Activated naive CD4-positive, alpha-beta T cell treated with anti-CD3 and anti-CD28 coated beads, Interleukin-2, amount 50 U/mL, for 16 hours (primary cell): ENCODE data around the gene KLHDC7B.

Experiments used
- DNase-seq: peaks from one replicate; pipeline ENCODE4 v3.0.0-alpha.2; 2020

The KLHDC7B gene

DNA sequence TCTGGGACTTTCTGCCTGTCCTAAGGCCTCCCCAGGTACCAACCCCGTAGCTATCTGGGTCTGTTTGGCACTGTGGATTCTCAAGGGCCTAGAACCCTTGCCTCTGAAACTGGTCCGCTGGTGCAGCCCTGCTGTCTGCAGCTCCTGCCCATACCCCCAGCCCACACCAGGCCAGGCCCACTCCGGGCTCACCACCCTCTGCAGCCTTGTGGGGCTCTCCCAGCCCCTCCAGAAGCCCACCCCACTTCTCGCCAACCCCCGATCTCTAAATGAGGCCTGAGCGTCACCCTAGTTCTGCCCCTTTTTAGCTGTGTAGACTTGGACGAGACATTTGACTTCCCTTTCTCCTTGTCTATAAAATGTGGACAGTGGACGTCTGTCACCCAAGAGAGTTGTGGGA lies 4.7 kb downstream of the KLHDC7B start:
- no peak for DNase-seq

- DNase-seq: no peak
These were observed 5.6 kb downstream of the KLHDC7B start for GRCh38 chr22:50551160-50551752.

GRCh38 chr22:50553310-50553709 lies 7.6 kb downstream of the KLHDC7B start:
- no peak for DNase-seq

DNA sequence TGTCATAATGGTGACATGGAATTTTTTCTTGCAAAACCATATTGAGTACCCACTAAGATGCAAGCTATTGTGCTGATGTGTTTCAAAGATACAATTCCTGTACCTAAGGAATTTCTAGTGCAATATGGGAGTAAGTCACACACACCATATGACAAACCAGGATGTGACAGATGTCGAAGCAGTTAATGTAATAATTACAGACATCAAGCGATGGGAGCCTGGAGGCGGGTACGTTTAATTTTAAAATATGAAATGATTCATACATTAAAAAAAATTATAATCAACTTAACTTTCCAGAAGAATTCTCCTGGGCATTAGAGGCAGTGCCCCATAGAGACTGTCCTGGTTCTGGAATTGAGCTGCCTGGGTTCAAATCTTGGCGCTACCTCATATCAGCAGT lies 11.0 kb downstream of the KLHDC7B start:
- no peak for DNase-seq

DNA sequence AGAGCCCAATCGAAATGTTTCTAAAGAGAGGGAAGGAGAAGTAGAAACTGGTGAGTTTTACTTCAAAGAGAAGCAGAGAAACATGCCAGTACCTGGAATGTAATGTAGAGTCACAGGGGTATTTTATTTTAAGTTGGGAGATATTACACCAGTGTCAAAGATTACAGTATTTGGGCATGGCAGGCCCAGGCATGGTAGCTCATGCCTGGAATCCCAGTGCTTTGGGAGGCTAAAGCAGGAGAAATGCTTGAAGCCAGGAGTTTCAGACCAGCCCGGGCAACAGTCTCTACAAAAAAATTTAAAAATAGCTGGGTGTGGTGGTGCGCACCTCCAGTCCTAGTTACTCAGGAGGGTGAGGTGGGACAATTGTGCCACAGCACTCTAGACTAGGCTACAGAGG lies 14.3 kb downstream of the KLHDC7B start:
- DNase-seq: no peak

GRCh38 chr22:50561401-50562358 lies 16.0 kb downstream of the KLHDC7B start:
- no peak for DNase-seq

GRCh38 chr22:50562523-50563412 lies 17.1 kb downstream of the KLHDC7B start, which contains the start of gene SYCE3:
SYCE3 (minus strand) TSS chr22:50562919; CDS start chr22:50556405, 6,514 bp downstream.
- peak; percentile 97 for DNase-seq

GRCh38 chr22:50563413-50564160 lies 17.9 kb downstream of the KLHDC7B start:
- DNase-seq: no peak

DNA sequence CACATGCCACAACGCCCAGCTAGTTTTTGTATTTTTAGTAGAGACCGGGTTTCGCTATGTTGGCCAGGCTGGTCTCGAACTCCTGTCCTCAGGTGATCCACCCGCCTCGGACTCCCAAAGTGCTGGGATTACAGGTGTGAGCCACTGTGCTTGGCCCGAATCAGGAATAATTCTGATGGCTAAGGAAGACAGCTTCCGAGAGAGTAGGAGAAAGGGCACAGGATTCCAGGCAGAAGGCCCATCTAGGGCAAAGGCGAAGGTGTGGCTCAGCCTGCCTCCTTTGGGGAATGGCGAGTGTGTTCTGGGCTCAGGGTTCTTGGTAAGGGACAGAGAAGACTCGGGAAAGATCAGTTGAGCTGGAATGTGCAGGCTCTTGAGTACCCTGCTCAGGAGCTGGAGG lies 18.6 kb downstream of the KLHDC7B start:
- no peak for DNase-seq

DNA sequence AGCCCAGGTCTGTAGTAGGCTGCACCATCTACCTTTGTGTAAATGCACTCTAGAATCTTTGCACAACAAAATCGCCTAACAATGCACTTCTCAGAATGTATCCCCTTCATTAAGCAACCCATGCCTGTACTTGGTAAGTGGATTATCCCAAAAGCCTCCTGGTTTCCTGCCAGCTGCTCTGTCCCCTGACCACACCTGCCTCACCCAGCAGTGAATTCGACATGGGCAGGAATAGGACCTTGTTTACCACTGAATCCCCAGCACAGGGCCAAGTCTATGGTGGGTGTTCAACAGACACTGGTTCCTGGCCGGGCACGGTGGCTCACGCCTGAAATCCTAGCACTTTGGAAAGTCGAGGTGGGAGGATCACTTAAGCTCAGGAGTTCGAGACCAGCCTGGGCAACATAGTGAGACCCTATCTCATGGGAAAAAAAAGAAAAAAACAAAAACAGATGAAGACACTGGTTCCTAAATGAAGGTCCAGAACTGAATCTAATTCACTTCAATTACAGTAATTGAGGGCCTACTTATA lies 22.1 kb downstream of the KLHDC7B start:
- DNase-seq: no peak

GRCh38 chr22:50568626-50569025 lies 22.9 kb downstream of the KLHDC7B start:
- DNase-seq: no peak

GRCh38 chr22:50569041-50569459 lies 23.4 kb downstream of the KLHDC7B start:
- no peak for DNase-seq

DNA sequence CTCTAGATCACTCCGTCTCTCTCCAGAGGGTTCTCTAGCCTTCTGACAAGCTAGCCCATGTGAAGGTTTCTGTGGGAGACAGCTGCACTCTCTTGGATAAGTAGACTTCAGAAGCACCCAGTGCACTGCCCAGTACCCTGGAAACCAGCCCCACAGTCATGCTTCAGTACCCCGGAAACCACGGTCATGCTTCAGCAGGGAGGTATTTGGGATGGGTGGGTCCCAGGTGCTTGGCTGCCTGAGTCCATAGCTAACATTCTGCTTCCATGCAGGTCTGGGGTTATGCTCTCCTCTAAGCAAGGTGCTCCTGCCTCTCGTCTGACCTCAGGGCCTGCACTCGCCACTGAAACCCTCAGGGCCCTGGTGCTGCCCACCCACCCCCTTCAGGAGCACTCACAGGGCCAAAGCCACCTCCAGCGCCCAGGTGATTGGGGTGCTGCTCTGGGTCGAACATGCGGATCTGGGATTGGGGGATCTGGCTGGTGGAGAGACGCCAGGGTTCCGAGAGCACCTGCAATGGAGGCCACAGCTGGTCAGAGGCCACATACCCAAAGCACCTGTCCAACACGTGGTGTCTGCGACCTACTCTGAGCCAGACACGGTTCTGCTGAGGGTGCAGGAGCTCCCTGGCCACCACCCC lies 24.3 kb downstream of the KLHDC7B start:
- no peak for DNase-seq

DNA sequence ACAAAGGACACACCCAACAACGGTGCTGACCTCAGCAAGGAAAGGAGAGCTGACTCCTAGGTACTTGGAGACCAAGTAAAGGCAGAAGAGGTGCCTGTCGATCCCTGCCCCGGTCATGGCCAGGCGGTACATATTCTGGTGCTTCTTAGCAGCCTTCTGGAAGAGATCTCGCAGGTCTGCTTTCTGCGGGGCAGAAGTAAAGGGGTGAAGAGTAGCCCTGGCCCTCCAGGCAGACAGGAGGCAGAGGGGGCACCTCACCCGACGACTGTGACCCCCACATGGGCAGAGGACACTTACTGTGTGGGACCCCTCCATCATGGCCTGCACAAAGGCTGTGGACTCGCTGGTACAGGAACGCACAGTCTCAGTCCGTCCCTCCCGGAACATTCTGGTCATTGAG lies 25.2 kb downstream of the KLHDC7B start:
- DNase-seq: no peak

DNA sequence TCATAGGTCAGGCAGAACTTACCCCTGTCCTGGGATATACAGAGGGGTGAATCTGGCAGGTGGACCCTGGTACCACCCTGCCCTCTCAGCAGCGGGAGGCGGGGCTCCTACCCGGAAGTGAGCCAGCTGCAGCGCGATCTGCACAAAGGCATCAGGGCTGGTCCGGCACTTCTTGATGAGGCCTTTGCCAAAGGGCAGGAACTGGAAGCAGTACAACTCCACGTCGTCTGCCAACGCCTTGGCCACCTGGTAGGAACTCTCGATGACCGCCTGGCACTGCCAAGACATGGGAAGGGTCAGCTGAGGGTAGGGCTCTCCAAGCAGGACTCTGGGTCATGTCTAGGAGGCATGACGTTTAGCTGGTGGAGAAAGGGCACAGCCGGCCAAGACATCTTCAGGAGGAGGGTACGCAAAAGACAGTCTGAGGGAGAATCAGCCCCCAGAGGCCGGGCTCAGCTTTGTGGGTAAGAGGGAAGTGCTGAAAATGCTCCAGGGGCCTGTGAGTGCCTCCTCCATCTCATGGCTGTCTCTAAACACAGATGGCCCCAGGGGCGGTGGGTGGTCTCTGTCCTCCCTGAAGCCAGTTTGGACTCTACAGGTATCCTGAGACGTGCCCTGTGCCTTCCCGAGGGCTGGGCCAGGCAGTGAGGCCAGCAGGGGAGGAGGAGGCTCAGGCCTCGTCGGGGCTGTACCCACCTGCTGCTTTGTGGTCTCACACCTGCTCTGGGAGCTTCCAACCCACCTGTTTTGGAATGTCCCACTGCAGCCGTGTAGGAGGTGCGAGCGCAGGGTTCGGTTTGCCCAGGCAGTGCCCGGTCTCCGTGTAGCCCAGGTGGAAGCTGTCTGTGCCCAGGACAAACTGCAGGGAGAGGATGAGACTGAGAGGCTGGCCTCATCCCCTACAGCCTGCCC lies 25.8 kb downstream of the KLHDC7B start:
- no peak for DNase-seq

DNA sequence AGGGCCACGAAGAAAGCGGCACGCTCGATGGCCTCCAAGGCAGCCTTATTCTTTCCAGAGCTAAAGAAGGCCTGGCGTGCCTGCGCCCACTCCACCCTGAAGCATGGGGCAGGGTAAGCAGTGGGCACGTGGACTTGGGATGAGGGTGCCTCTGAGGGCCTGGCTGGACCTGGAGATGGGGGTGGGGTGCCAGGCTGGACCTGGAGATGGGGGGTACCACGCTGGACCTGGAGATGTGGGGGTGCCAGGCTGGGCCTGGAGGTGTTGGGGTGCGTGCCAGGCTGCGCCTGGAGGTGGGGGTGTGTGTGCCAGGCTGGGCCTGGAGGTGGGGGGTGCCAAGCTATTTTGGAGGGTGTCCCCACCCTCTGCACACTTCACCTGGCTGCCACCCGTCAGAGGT lies 27.3 kb downstream of the KLHDC7B start:
- DNase-seq: no peak

DNA sequence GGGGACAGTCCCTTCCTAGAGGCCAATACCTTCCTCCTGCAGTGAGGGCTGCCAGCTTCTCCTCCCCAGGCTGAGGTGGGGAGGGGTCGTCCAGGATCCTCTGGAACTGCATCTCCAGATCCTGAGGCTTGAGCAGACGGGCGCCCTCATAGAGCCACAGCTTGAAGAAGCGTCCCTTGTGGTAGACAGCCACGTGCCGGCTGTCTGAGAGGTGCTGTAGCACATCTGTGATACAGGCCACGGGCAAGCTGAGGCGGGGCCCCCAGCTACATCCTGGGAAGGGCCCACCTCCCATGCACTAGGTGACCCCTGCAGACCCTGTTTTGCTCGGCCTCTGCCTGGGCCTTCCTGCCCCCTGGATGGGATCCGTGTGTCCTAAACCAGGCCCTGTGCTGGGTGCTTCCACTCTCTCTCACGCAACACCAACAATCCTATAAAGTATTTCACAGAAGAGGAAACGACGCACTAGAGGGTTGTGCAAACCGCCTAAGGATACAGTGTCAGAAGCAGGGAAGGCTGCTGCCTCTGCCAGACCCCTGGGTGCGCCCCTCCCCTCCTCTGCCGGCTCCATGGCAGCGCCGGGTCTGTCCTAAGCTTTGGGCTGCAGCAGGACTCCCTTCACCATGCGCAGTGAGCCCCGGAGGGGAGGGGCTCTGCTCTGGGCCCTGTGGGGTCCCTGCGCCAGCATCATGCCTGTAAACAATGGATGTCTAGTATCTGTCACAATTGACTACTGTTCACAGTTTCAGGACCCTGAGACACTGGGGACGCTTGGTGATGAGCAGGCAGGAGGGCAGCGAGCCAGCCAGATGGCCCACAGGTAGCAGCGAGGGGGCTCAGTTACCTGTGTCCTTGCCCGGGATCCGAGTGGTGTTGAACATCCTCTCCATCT lies 28.0 kb downstream of the KLHDC7B start:
- DNase-seq: no peak

- DNase-seq: no peak
These were observed 28.7 kb downstream of the KLHDC7B start for GRCh38 chr22:50574383-50574755.

- no peak for DNase-seq
These were observed 29.8 kb downstream of the KLHDC7B start for GRCh38 chr22:50575426-50575941.
